ENCODE results near the gene FRMD4A.

DNA sequence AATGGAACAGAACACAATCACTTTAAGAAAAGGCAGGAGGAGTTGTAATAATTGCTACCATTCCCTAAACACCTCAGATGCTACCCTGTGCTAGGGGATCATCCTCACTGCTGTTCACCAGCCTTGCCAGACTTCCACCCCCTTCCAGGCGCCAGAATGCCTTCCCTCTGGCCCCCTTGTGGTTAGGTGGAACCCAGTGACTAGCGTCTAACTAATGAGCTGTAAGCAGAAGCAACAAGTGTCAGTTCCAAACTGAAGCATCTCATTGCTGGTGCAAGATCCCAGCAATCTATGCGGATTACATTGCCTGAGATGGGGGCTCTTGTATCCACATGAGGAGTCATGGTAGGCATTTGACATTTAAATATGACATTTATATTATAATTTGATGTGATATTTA is 86.6 kb downstream of the FRMD4A start:
- TF ChIP-seq, protein P1, sequence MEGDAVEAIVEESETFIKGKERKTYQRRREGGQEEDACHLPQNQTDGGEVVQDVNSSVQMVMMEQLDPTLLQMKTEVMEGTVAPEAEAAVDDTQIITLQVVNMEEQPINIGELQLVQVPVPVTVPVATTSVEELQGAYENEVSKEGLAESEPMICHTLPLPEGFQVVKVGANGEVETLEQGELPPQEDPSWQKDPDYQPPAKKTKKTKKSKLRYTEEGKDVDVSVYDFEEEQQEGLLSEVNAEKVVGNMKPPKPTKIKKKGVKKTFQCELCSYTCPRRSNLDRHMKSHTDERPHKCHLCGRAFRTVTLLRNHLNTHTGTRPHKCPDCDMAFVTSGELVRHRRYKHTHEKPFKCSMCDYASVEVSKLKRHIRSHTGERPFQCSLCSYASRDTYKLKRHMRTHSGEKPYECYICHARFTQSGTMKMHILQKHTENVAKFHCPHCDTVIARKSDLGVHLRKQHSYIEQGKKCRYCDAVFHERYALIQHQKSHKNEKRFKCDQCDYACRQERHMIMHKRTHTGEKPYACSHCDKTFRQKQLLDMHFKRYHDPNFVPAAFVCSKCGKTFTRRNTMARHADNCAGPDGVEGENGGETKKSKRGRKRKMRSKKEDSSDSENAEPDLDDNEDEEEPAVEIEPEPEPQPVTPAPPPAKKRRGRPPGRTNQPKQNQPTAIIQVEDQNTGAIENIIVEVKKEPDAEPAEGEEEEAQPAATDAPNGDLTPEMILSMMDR (IDR thresholded peaks at IDR 0.05) = no peak
- no peak for TF ChIP-seq POLR2A (IDR thresholded peaks at IDR 0.05)
